ENCODE results near the gene CHID1. TPM values are rescaled to one million over a fixed set of nuclear protein-coding genes. Genes with fewer than 3 reads are reported as not detected.
A peak's percentile ranks its signal among the peaks of the same experiment; 100 is the strongest.

The CHID1 gene
- total and polyA plus RNA-seq, 2 donors (not counting 1 experiment from before 2014, with no cell fraction given) = 31.0 to 68.1 TPM

DNA sequence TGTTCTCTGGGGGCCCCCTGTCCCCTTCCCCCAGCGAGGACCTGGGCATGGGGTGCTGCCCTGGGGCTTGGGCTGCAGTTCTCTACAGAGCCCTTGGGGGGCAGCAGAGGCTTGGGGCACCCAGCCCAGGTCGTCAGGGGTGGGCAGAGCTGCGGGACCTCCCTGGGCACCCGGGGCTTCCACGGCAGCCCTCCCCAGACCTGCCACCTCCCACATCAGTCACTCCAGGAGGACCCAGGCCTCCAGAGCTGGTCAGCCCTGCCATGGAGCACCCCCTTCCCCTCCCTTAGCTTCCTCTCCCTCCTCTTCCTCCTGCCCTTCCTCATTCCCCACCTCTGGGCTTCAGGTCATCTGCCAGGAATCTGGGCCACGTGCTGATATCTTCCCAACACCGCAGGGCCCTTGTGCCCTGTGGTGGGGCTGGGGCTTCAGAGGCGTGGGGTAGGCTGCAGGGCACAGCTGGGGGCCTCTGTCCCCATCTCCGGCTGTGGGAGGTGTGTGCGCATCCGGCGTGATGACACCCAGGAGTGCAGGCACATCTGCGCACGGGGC, 62.2 kb downstream of the CHID1 start:
- Histone ChIP-seq H2AFZ (ENCODE audit: insufficient read depth, low read depth, low read length, poor library complexity, severe bottlenecking) (no peak overlapping the region), H4K20me1 (ENCODE audit: control insufficient read depth, insufficient read depth, low read length, poor library complexity, severe bottlenecking) (peaks cover 8% of the 10 kb centered on the region), H3K79me2 (ENCODE audit: control insufficient read depth, insufficient read depth, low read length) (no peaks in the 10 kb centered on the region), H3K9ac (ENCODE audit: low read length) (no peak overlapping the region), H3K4me2 (replicated peaks; ENCODE audit: low read depth, low read length, poor library complexity, severe bottlenecking) (peak overlapping the region; percentile 96), H3K36me3 (replicated peaks in 1 of 2; ENCODE audit: control extremely low read depth in 1 of 2, control insufficient read depth in 1 of 2, extremely low read depth in 1 of 2, insufficient read depth in 2 of 2, low read length in 1 of 2) (no peaks in the 10 kb centered on the region), H3K27ac (ENCODE audit: low read length in 2 of 2) (no peak overlapping the region), H3K9me3 (ENCODE audit: control extremely low read depth in 1 of 3, control insufficient read depth in 2 of 3, insufficient read depth in 1 of 3, low read length in 2 of 3) (no peaks in the 10 kb centered on the region), H3K4me3 (ENCODE audit: control extremely low read depth in 1 of 5, extremely low read depth in 1 of 5, insufficient read depth in 1 of 5, low read depth in 2 of 5, low read length in 4 of 5) (peak overlapping the region in 1 of 5 experiments; percentile 51), H3K4me1 (ENCODE audit: control insufficient read depth in 2 of 2, insufficient read depth in 2 of 2, low read length in 2 of 2) (peaks cover 25 to 31% of the 10 kb centered on the region in 2 donors), H3K27me3 (replicated peaks in 1 of 4; ENCODE audit: control extremely low read depth in 1 of 4, control insufficient read depth in 3 of 4, insufficient read depth in 4 of 4, low read length in 3 of 4) (peaks cover 0 to 44% (median 10%) of the 10 kb centered on the region in 4 experiments)
- Mint-ChIP-seq H3K27ac (no peak overlapping the region), H3K4me3 (peak overlapping the region; percentile 80), H3K9me3 (ENCODE audit: insufficient read depth) (no peaks in the 10 kb centered on the region), H3K27me3 (peaks cover 3% of the 10 kb centered on the region), H3K4me1 (peaks cover 18% of the 10 kb centered on the region)
- DNase-seq (peak; percentile 76), ATAC-seq (ENCODE audit: low read depth) (peak; percentile 75)
- intact Hi-C loops (cut with micrococcal nuclease) = no loop called here
- CTCF ChIA-PET = interaction anchor here (0.8 to 3.1 kb wide), 7 partner anchors 17 to 202 kb away, joined by 3 to 26 read pairs (median 3); no protein-coding TSS in a partner anchor
- TF ChIP-seq EZH2 (IDR thresholded peaks at IDR 0.05; ENCODE audit: borderline replicate concordance, insufficient read depth, low read depth, low read length, poor library complexity, severe bottlenecking) = no peak
- TF ChIP-seq, protein P1, sequence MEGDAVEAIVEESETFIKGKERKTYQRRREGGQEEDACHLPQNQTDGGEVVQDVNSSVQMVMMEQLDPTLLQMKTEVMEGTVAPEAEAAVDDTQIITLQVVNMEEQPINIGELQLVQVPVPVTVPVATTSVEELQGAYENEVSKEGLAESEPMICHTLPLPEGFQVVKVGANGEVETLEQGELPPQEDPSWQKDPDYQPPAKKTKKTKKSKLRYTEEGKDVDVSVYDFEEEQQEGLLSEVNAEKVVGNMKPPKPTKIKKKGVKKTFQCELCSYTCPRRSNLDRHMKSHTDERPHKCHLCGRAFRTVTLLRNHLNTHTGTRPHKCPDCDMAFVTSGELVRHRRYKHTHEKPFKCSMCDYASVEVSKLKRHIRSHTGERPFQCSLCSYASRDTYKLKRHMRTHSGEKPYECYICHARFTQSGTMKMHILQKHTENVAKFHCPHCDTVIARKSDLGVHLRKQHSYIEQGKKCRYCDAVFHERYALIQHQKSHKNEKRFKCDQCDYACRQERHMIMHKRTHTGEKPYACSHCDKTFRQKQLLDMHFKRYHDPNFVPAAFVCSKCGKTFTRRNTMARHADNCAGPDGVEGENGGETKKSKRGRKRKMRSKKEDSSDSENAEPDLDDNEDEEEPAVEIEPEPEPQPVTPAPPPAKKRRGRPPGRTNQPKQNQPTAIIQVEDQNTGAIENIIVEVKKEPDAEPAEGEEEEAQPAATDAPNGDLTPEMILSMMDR (IDR thresholded peaks at IDR 0.05) = peak; percentile 92
- POLR2A ChIA-PET = interaction anchor here (0.9 kb wide), 1 partner anchor 641 kb away, joined by 3 read pairs; the partner anchor contains the start of genes BET1L and RIC8A
- WGBS (ENCODE audit: insufficient coverage) = 30% methylated on average over 14 of the region's 14 CpGs

DNA sequence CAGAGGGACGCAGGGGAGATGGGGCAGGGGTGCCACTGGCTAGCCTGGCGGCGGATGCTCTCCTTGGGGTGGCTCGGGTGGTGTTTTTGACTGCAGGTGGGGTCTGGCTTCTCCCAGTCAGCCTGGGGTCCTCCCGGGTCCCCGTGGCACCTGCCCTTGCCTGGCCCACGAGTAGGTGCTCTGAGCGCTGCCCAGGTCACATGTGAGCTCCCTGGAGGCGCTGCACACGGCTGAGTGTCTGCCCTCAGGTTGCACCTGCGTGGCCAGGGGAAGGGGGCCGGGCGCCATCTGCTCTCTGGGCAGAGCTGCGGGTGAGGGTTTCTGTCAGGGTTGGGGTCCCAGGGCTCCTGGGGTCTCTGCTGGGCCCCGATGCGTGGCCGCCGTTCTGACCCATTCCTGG, 62.7 kb downstream of the CHID1 start:
- ATAC-seq (ENCODE audit: low read depth) (no peak), DNase-seq (peak; percentile 33)
- WGBS (ENCODE audit: insufficient coverage) = 63% methylated on average over 17 of the region's 18 CpGs
- Histone ChIP-seq H4K20me1 (ENCODE audit: control insufficient read depth, insufficient read depth, low read length, poor library complexity, severe bottlenecking) (peaks cover 8% of the 10 kb centered on the region), H3K4me2 (replicated peaks; ENCODE audit: low read depth, low read length, poor library complexity, severe bottlenecking) (peak overlapping the region; percentile 96), H3K27ac (ENCODE audit: low read length in 2 of 2) (no peak overlapping the region), H3K79me2 (ENCODE audit: control insufficient read depth, insufficient read depth, low read length) (no peaks in the 10 kb centered on the region), H3K4me1 (ENCODE audit: control insufficient read depth in 2 of 2, insufficient read depth in 2 of 2, low read length in 2 of 2) (peaks cover 28 to 36% of the 10 kb centered on the region in 2 donors), H3K9ac (ENCODE audit: low read length) (no peak overlapping the region), H3K9me3 (ENCODE audit: control extremely low read depth in 1 of 3, control insufficient read depth in 2 of 3, insufficient read depth in 1 of 3, low read length in 2 of 3) (no peaks in the 10 kb centered on the region), H3K4me3 (ENCODE audit: control extremely low read depth in 1 of 5, extremely low read depth in 1 of 5, insufficient read depth in 1 of 5, low read depth in 2 of 5, low read length in 4 of 5) (no peak overlapping the region), H2AFZ (ENCODE audit: insufficient read depth, low read depth, low read length, poor library complexity, severe bottlenecking) (no peak overlapping the region), H3K27me3 (replicated peaks in 1 of 4; ENCODE audit: control extremely low read depth in 1 of 4, control insufficient read depth in 3 of 4, insufficient read depth in 4 of 4, low read length in 3 of 4) (peaks cover 0 to 48% (median 11%) of the 10 kb centered on the region in 4 experiments), H3K36me3 (replicated peaks in 1 of 2; ENCODE audit: control extremely low read depth in 1 of 2, control insufficient read depth in 1 of 2, extremely low read depth in 1 of 2, insufficient read depth in 2 of 2, low read length in 1 of 2) (no peaks in the 10 kb centered on the region)
- peaks cover 3% of the 10 kb centered on the region for H3K27me3 Mint-ChIP-seq
- H3K9me3 Mint-ChIP-seq (ENCODE audit: insufficient read depth) = no peaks in the 10 kb centered on the region
- no peak overlapping the region for H3K27ac Mint-ChIP-seq
- no peak for TF ChIP-seq EZH2 (IDR thresholded peaks at IDR 0.05; ENCODE audit: borderline replicate concordance, insufficient read depth, low read depth, low read length, poor library complexity, severe bottlenecking)
- TF ChIP-seq, protein P1 (IDR thresholded peaks at IDR 0.05) = no peak
- ChIA-PET POLR2A (interaction anchor here (0.9 kb wide), 1 partner anchor 641 kb away, joined by 3 read pairs; the partner anchor contains the start of genes BET1L and RIC8A), CTCF (interaction anchor here (0.8 to 3.1 kb wide), 7 partner anchors 17 to 206 kb away, joined by 3 to 26 read pairs (median 3); no protein-coding TSS in a partner anchor)
- no peak overlapping the region for H3K4me3 Mint-ChIP-seq
- intact Hi-C loops (cut with micrococcal nuclease) = no loop called here
- H3K4me1 Mint-ChIP-seq = peaks cover 20% of the 10 kb centered on the region
